Measurements from ENCODE around the gene FPGS. TPM values are rescaled to one million over a fixed set of nuclear protein-coding genes. Genes with fewer than 3 reads are reported as not detected.

FPGS gene
- total RNA-seq, 8 experiments from 2014 or later, result 13.6 to 55.7 (median 28.6) TPM

DNA sequence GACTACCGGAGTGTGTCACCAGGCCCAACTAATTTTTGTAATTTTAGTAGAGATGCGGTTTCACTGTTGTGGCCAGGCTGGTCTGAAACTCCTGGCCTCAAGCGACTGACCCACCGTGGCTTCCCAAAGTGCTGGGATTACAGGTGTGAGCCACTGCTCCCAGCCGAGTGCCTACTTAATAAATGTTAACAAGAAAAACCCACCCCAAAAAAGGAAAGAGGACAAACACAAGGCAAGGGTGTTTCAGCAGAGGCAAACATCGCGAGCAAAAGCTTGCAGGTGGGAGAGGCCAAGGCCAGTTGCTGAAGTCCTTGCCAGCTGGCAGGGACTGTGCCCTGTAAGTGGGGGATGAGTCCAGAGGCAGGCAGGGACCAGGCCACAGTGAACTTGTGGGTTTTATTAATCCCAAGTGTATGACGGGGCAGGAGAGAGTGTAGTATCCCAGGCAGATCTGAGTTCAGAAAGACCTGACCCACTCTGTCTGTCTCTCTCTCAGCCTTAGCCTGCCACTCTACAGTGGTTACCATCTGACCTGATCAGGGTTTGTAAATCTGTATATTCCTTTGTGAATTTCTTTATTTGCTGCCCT is 6.4 kb upstream of the FPGS start:
- WGBS, 10 experiments, result 11 to 100% (median 80%) methylated on average over 2 to 6 of the region's 8 CpGs; no CpG with 5 or more reads in 2 of the 10 experiments
- in situ Hi-C loops (cut with MboI; ENCODE audit: low pct_unique_long_range_greater_than_20kb in 2 of 9, low sequenced_read_pairs in 9 of 9, unreplicated experiment in 9 of 9), result no loop called here
- no peak overlapping the region for H3K27ac ChIP-seq
- no peaks in the 10 kb centered on the region for H3K4me1 ChIP-seq (replicated peaks in 1 of 2)
- H3K4me3 ChIP-seq, result no peak overlapping the region
- peak in 7 of 8 experiments; percentile 7 to 46 (median 15) for ATAC-seq (replicated peaks in 6 of 8)

DNA sequence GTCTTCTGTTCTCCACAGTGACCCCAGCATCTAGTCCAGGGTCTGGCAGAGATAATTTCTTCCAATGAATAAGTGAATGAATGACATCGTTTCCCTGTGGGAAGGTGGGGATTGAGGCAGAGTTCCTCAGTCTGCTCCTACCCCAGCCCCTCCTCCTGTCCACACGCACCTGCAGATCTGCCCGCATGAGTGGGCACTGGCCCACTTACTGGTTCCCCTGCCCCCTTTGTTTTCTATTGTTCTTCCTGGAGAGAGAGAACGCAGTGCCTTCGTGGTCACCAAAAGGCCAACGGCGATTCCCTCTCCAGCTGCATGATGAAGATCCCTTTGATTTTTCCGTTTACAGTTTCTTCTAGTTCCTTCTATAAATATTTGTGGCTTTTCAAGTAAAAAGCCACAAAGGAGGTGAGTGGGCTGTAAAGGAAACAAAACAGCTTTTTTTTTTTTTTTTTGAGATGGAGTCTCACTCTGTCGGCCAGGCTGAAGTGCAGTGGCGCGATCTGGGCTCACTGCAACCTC is 5.8 kb upstream of the FPGS start:
- 30 to 88% (median 45%) methylated on average over 3 to 9 of the region's 11 CpGs; no CpG with 5 or more reads in 3 of the 10 experiments for WGBS, 10 experiments
- no peak overlapping the region for H3K27ac ChIP-seq
- peak in 4 of 8 experiments; percentile 2 to 20 (median 6) for ATAC-seq (replicated peaks in 6 of 8)
- in situ Hi-C loops (cut with MboI; ENCODE audit: low pct_unique_long_range_greater_than_20kb in 2 of 9, low sequenced_read_pairs in 9 of 9, unreplicated experiment in 9 of 9), result no loop called here
- no peak overlapping the region for H3K4me3 ChIP-seq
- H3K4me1 ChIP-seq (replicated peaks in 1 of 2), result peaks cover 2% of the 10 kb centered on the region in 2 donors

DNA sequence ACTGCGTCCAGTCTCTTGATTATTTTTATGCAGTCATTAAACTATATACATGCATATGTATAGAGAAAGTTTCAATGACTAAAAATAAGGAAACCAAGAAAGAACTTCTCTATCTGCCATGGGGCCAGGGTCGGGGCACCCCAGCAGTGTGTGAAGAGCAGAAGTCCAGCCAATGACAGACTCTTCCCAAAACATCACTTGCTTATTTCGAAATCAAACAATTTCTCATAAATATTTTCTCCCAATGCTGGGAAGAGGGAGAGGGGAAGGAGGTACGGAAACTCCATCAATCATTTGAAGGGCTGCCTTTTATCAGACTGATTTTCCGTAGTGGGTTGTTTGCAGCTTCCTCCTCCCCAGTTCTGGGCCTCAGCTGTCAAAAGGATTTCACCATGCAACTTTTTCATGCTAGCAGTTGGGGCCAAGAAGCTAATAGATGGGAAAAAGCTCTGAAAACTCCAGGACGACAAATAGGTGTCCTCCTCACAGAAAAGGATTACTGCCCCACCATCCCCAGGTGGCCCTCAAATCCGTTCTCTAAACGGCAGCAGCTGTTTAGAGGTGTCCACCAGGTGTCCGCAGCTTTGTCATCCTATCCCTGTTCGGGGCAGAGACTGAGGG is 617 bp upstream of the FPGS start:
- Histone ChIP-seq H3K4me3 (peak overlapping the region; percentile 51 to 89 (median 82)), H3K27ac (peak overlapping the region; percentile 34 to 61), H3K4me1 (replicated peaks in 1 of 2) (peaks cover 14 to 16% of the 10 kb centered on the region in 2 donors)
- 11 to 80% (median 36%) methylated on average over 1 to 7 of the region's 10 CpGs; no CpG with 5 or more reads in 1 of the 10 experiments for WGBS, 10 experiments
- in situ Hi-C loops (cut with MboI; ENCODE audit: low pct_unique_long_range_greater_than_20kb in 2 of 9, low sequenced_read_pairs in 9 of 9, unreplicated experiment in 9 of 9), result no loop called here
- peak in 1 of 8 experiments; percentile 3 for ATAC-seq (replicated peaks in 6 of 8)

DNA sequence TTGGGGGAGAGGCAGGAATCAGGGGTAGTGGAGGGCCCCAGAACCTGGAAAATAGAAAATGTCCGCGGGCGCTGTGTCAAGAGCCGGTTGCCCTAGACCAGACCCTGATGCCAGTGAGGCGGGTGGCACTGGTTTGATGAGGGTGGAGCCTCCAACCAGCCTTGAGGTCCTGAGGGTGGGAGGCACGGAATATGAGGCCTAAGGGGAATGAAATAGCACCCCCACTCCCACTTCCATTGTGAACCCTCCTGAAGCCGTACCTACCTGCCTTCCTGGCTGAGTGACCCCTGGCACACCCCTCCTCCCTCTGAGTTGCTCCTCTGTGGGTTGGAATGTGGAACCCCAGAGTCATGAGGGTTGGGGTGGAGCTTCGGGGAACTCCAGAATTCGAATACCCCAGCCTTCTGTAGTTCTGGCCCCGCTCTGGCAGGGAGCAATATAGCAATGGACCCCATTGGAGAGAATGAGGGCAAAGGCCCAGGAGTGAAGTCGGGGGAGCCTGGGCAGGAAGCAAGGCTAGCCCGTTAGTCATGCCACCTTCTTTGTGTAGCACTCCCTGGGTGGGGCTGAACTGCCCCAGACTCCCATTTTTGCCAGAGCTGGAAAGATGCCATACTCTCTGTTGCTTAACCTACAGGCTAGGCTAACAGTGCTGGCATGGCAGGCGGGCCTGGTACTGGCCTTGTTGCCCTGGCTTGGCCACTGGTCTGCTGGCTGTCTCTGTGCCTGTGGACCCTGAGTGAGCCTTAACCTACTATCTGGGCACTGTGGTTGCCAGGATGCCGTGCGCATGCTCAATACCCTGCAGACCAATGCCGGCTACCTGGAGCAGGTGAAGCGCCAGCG is 1.0 kb downstream of the FPGS start:
- Histone ChIP-seq H3K4me1 (replicated peaks in 1 of 2) (peaks cover 14 to 16% of the 10 kb centered on the region in 2 donors), H3K4me3 (peak overlapping the region; percentile 51 to 89 (median 82)), H3K27ac (peak overlapping the region; percentile 79 to 87)
- 0 to 100% (median 71%) methylated on average over 1 to 6 of the region's 18 CpGs; no CpG with 5 or more reads in 5 of the 10 experiments for WGBS, 10 experiments
- in situ Hi-C loops (cut with MboI; ENCODE audit: low pct_unique_long_range_greater_than_20kb in 2 of 9, low sequenced_read_pairs in 9 of 9, unreplicated experiment in 9 of 9), result no loop called here
- peak in 5 of 8 experiments; percentile 2 to 7 (median 4) for ATAC-seq (replicated peaks in 6 of 8)

DNA sequence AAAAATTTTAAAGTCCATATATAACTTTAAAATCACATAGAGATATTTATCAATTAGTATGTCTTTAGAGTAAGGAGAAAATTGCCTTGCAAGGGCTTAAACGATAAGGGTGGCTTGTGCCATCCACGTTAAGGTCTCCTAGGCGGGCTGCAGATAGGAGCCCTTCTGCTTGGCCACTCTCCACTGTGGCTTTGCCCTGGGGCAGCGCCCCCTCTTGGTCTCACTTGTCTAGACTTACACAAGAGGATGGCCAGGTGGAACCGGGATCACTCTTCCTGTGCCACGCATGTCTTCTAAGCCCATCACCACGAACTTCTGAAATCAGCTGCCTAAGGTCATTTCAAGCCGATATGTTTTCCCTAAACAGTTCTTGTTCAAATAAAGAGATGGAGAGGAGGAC is 2.9 kb downstream of the FPGS start:
- 40 to 87% (median 75%) methylated on average over 1 to 8 of the region's 8 CpGs; no CpG with 5 or more reads in 2 of the 10 experiments for WGBS, 10 experiments
- in situ Hi-C loops (cut with MboI; ENCODE audit: low pct_unique_long_range_greater_than_20kb in 2 of 9, low sequenced_read_pairs in 9 of 9, unreplicated experiment in 9 of 9), result no loop called here
- Histone ChIP-seq H3K4me3 (no peak overlapping the region), H3K4me1 (replicated peaks in 1 of 2) (peaks cover 22% of the 10 kb centered on the region in 2 donors), H3K27ac (no peak overlapping the region)
- no peak for ATAC-seq (replicated peaks in 6 of 8)

DNA sequence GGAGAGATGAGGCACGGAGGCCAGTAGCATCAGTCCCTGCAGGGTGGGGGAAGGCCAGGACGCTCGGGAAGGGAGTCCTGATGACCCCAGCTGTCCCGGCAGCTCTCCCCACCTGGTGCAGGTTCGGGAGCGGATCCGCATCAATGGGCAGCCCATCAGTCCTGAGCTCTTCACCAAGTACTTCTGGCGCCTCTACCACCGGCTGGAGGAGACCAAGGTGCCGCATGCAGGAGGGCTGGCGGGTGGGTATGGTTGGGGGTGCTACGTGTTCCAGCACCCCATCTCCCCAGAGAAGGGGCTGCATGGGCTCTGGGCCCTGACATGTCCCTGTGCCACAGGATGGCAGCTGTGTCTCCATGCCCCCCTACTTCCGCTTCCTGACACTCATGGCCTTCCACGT is 4.2 kb downstream of the FPGS start:
- H3K27ac ChIP-seq, result no peak overlapping the region
- ATAC-seq (replicated peaks in 6 of 8), result no peak
- H3K4me3 ChIP-seq, result no peak overlapping the region
- 100% methylated on average over 2 of the region's 14 CpGs; no CpG with 5 or more reads in 9 of the 10 experiments for WGBS, 10 experiments
- peaks cover 21% of the 10 kb centered on the region in 2 donors for H3K4me1 ChIP-seq (replicated peaks in 1 of 2)
- in situ Hi-C loops (cut with MboI; ENCODE audit: low pct_unique_long_range_greater_than_20kb in 2 of 9, low sequenced_read_pairs in 9 of 9, unreplicated experiment in 9 of 9), result no loop called here

DNA sequence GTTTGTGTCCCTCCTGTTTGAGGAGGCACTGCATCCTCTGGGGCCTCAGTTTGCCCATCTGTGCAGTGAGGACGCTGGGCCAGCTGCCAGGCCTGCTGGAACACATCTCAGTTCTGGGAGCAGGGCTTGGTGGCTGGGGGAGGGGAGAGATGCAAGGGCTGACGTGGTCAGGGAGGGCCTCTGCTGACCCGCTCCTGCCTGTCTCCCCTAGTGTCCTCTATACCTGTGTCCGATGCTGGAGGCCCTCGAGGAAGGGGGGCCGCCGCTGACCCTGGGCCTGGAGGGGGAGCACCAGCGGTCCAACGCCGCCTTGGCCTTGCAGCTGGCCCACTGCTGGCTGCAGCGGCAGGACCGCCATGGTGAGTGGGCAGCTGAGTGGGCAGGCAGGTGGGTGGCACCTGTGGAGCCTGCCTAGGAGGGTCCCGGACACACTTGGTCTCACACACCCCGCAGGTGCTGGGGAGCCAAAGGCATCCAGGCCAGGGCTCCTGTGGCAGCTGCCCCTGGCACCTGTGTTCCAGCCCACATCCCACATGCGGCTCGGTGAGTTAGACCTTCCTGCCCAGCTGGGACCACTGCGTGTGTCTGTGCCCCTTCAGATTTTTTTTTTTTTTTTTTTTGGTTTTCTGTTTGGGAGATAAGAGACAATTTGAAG is 5.8 kb downstream of the FPGS start:
- WGBS, 10 experiments, result 80 to 100% (median 97%) methylated on average over 1 to 7 of the region's 17 CpGs; no CpG with 5 or more reads in 5 of the 10 experiments
- in situ Hi-C loops (cut with MboI; ENCODE audit: low pct_unique_long_range_greater_than_20kb in 2 of 9, low sequenced_read_pairs in 9 of 9, unreplicated experiment in 9 of 9), result no loop called here
- Histone ChIP-seq H3K4me1 (replicated peaks in 1 of 2) (peaks cover 15% of the 10 kb centered on the region in 2 donors), H3K4me3 (no peak overlapping the region), H3K27ac (no peak overlapping the region)
- peak in 3 of 8 experiments; percentile 3 to 8 (median 4) for ATAC-seq (replicated peaks in 6 of 8)

DNA sequence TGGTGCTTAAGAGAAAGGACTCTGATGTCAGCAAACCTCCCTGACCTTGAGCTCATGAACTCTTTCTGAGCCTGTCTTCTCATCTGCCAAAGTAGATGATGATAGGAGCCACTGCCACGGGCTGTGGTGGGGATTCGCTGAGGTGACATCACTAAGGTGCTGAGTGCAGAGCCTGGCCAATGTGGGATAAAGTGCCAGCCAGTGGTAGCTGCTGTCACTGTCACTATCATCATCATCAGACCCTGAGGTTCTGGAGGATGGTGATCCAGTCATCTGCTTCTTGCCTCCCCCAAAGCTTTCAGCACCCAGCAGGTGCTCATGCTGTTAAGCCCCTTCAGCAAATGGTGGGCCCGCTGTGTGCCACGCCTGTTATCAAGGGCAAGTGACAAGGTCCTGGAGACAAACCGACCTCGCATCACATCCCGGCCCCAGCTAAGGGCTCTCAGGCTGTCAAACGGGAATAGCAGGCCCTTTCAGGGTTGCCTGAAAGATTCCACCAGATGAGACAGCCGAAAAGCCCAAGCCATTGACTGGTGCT is 6.4 kb downstream of the FPGS start:
- peaks cover 9 to 10% of the 10 kb centered on the region in 2 donors for H3K4me1 ChIP-seq (replicated peaks in 1 of 2)
- peak in 5 of 8 experiments; percentile 31 to 79 (median 53) for ATAC-seq (replicated peaks in 6 of 8)
- in situ Hi-C loops (cut with MboI; ENCODE audit: low pct_unique_long_range_greater_than_20kb in 2 of 9, low sequenced_read_pairs in 9 of 9, unreplicated experiment in 9 of 9), result no loop called here
- no peak overlapping the region for H3K27ac ChIP-seq
- 50 to 80% (median 59%) methylated on average over 1 to 5 of the region's 9 CpGs; no CpG with 5 or more reads in 4 of the 10 experiments for WGBS, 10 experiments
- no peak overlapping the region for H3K4me3 ChIP-seq

DNA sequence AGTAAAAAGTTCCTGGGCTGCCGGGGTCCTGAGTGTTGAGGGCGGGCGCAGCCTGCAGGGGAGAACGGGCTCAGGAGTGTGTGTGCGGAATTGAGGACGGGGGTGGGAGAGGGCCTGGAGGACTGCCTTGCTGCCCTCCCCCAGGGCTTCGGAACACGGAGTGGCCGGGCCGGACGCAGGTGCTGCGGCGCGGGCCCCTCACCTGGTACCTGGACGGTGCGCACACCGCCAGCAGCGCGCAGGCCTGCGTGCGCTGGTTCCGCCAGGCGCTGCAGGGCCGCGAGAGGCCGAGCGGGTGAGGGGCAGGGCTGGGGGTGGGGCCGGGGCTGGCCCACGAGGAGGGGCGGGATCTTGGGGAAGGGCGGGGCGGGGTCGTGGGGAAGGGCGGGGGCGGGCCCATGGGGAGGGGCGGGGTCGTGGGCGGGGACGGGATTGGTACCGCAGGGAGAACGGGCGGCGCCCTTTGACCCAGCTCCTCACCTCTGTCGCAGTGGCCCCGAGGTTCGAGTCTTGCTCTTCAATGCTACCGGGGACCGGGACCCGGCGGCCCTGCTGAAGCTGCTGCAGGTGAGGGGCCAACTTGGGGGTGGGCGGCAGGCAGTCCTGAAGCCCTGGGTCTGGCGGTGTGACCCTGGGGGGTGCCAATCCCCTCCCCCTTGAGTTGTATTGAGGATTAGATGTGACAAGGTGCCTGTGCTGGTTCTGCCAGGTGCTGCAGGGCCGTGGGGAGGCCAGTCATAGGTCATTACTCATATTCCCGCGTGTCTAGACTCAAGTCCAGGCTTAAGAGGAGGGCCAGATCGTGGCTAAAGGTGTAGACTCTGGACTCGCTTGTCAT is 7.1 kb downstream of the FPGS start:
- Histone ChIP-seq H3K27ac (no peak overlapping the region), H3K4me3 (no peak overlapping the region), H3K4me1 (replicated peaks in 1 of 2) (peaks cover 6 to 8% of the 10 kb centered on the region in 2 donors)
- in situ Hi-C loops (cut with MboI; ENCODE audit: low pct_unique_long_range_greater_than_20kb in 2 of 9, low sequenced_read_pairs in 9 of 9, unreplicated experiment in 9 of 9), result no loop called here
- ATAC-seq (replicated peaks in 6 of 8), result peak in 7 of 8 experiments; percentile 42 to 76 (median 59)
- WGBS, 10 experiments, result 80 to 92% (median 90%) methylated on average over 1 to 6 of the region's 57 CpGs; no CpG with 5 or more reads in 5 of the 10 experiments

DNA sequence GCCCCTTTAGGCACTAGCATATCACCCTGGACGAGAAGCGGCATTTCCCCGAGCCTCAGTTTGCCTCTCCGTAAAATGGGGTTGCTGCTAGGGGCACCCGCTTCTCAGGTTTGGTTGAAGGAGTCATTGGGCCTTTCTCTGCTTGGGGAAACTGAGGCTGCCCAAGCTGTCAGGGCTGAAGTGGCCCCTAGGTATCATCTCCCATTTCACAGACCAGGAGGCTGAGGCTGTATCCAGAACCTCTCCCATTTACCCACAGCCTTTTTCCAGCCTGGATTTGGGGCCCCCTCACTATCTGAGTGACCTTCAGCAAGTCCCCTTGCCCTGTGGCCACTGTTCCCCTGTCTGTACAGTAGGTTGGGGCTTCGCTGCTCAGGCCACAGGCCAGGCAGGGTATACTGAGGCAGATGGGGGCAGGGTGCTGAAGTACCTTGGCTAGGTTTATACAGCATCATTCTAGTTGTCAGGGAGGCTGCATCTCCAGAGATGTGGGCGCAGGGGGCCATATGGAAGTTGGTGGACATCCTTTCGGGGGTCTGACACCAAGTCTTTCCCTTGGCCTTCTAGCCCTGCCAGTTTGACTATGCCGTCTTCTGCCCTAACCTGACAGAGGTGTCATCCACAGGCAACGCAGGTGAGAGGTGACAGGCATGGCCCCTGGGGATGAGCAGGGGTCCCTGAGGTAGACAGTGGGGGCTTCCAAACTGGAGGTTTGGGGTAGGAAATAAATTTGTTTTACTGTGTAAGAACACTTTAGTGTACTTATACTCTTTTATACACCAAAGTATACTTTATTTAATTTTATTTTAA is 7.9 kb downstream of the FPGS start:
- H3K27ac ChIP-seq, result no peak overlapping the region
- H3K4me1 ChIP-seq (replicated peaks in 1 of 2), result peaks cover 6 to 8% of the 10 kb centered on the region in 2 donors
- no peak overlapping the region for H3K4me3 ChIP-seq
- 87 to 100% (median 92%) methylated on average over 2 to 7 of the region's 10 CpGs; no CpG with 5 or more reads in 6 of the 10 experiments for WGBS, 10 experiments
- ATAC-seq (replicated peaks in 6 of 8), result no peak
- in situ Hi-C loops (cut with MboI; ENCODE audit: low pct_unique_long_range_greater_than_20kb in 2 of 9, low sequenced_read_pairs in 9 of 9, unreplicated experiment in 9 of 9), result no loop called here

DNA sequence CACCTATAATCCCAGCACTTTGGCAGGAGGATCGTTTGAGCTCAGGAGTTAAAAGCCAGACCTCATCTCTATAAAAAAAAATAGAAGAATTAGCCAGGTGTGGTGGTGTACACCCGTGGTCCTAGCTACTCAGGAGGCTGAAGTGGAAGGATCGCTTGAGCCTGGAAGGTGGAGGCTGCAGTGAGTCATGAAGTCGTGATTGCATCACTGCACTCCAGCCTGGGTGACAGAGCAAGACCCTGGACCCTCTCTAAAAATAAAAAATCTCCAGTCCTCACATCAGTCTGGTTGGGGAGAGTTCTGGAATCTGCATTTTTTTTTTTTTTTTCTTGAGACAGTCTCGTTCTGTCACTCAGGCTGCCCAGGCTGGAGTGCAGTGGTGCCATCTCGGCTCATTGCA is 9.3 kb downstream of the FPGS start:
- no peak overlapping the region for H3K27ac ChIP-seq
- H3K4me3 ChIP-seq, result no peak overlapping the region
- no peak for ATAC-seq (replicated peaks in 6 of 8)
- WGBS, 10 experiments, result 63 to 100% (median 94%) methylated on average over 1 to 6 of the region's 6 CpGs; no CpG with 5 or more reads in 1 of the 10 experiments
- H3K4me1 ChIP-seq (replicated peaks in 1 of 2), result peaks cover 6 to 8% of the 10 kb centered on the region in 2 donors
- in situ Hi-C loops (cut with MboI; ENCODE audit: low pct_unique_long_range_greater_than_20kb in 2 of 9, low sequenced_read_pairs in 9 of 9, unreplicated experiment in 9 of 9), result no loop called here

Measured in motor neuron (in vitro differentiated cells).